Heart left ventricle (tissue), 13 donors: ENCODE data around the gene SLC25A28.

Source experiments
- POLR2A ChIP-seq, 2 donors: fragments of 450-650 bp; IDR thresholded peaks; one replicate each; pipeline ENCODE4 v1.6.1; 2017; ENCODE audit warnings: antibody characterized with exemption in 2 of 2, mild to moderate bottlenecking in 2 of 2, moderate library complexity in 2 of 2
- TF ChIP-seq, protein P1 (sequence below), 12 donors: fragments of 200-600 bp; sonication (generic) in 4 of 12; IDR thresholded peaks; one replicate each; pipeline versions ENCODE4 v1.5.0 to v1.8.0; 2018 to 2022; ENCODE audit warnings: antibody characterized with exemption in 12 of 12, mild to moderate bottlenecking in 5 of 12
- donor health status: ischemic (EF 13 %, LVEDD 7.1; RV severe dilation, severe dysfunction).
- donor health status: DM: no; HTN: yes; CAD: no.
- donor health status: DM: no; HTN: no; CAD: no.
- donor health status: ischemic (EF 25% LVEDD 6.9; RV normal size, moderate dysfunction).
- donor health status: ischemic (EF 25% LVEDD 5.7; RV mildly dilated, moderate dysfunction).
- donor health status: ischemic (EF 35%, LVEDD 5.7; RV mildly dilated, moderate dysfunction).
- donor health status: nonischemic (EF 11% LVEDD 7.7; RV severe dilation, severe dysfunction).
- donor health status: DM: yes; HTN: yes; CAD: no.
- donor health status: PGD.
- donor health status: ischemic (EF 29% LVEDD 5.4; RV normal size, mild dysfunction).
- donor health status: nonischemic (EF 23%, LVEDD 6.1; RV moderate dilation, normal function).

DNA sequence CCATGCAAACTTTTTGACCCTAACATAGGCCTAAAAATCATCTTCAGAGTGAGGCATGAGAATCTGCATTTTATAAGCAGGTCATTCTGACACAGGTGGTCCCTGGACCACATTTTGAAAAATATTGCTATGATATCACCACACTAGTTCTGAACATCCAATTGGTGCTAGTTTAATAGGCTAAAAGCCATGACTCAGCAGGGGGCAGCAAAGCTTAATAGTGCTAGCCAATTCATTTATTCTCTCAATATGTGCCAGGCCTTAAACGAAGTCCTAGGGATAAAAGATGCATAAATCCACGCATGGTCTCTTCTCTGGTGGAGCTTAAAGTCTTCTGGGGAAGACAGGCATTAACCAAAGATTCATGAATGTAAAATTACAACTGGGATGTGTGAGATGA lies 10.2 kb upstream of the SLC25A28 start:
- TF ChIP-seq, protein P1, sequence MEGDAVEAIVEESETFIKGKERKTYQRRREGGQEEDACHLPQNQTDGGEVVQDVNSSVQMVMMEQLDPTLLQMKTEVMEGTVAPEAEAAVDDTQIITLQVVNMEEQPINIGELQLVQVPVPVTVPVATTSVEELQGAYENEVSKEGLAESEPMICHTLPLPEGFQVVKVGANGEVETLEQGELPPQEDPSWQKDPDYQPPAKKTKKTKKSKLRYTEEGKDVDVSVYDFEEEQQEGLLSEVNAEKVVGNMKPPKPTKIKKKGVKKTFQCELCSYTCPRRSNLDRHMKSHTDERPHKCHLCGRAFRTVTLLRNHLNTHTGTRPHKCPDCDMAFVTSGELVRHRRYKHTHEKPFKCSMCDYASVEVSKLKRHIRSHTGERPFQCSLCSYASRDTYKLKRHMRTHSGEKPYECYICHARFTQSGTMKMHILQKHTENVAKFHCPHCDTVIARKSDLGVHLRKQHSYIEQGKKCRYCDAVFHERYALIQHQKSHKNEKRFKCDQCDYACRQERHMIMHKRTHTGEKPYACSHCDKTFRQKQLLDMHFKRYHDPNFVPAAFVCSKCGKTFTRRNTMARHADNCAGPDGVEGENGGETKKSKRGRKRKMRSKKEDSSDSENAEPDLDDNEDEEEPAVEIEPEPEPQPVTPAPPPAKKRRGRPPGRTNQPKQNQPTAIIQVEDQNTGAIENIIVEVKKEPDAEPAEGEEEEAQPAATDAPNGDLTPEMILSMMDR (IDR thresholded peaks at IDR 0.05), result peak in 9 of 12 donors; percentile 12 to 43 (median 24)
- no peak for TF ChIP-seq POLR2A (IDR thresholded peaks at IDR 0.05)
